SU-DHL-6 (cell line): Measurements from ENCODE around the gene TCF20.

Source experiments
- H2AFZ ChIP-seq: fragments of 200-600 bp; sonication (generic); 2 replicates; pipeline ENCODE4 v1.6.1; 2014; ENCODE audit warnings: low read depth, mild to moderate bottlenecking, moderate library complexity, mixed read lengths, antibody characterized with exemption, low read length; ENCODE audit not compliant: severe bottlenecking
- H3F3A ChIP-seq: fragments of 200-600 bp; shearing (Covaris generic); 2 replicates; pipeline ENCODE4 v1.6.0; 2016; ENCODE audit warnings: antibody characterized with exemption, mild to moderate bottlenecking; ENCODE audit not compliant: insufficient read depth
- H3K27ac ChIP-seq: fragments of 200-600 bp; sonication (generic); 2 replicates; pipeline ENCODE4 v1.5.1; 2016; ENCODE audit warnings: low read depth, mild to moderate bottlenecking, low read length, moderate library complexity, mixed read lengths
- H3K27me3 ChIP-seq: fragments of 200-600 bp; sonication (generic), shearing (Covaris generic); 2 replicates; pipeline ENCODE4 v1.6.0; 2014; ENCODE audit warnings: mild to moderate bottlenecking, low read length
- H3K36me3 ChIP-seq: fragments of 200-600 bp; sonication (generic); 2 replicates; pipeline ENCODE4 v1.6.1; 2014; ENCODE audit warnings: mild to moderate bottlenecking, low read length, mixed read lengths
- H3K4me2 ChIP-seq: fragments of 300-600, 200-600 bp; shearing (Covaris generic), sonication (generic); 2 replicates; pipeline ENCODE4 v1.6.0; 2014; ENCODE audit warnings: low read length, low read depth, mild to moderate bottlenecking; ENCODE audit not compliant: poor library complexity, severe bottlenecking
- H3K4me3 ChIP-seq: fragments of 200-600 bp; sonication (generic); 2 replicates; pipeline ENCODE4 v1.5.1; 2014; ENCODE audit warnings: antibody characterized with exemption, low read length, mild to moderate bottlenecking, mixed read lengths; ENCODE audit not compliant: insufficient read depth, poor library complexity, severe bottlenecking
- H3K79me2 ChIP-seq: fragments of 200-600 bp; sonication (generic); 2 replicates; pipeline ENCODE4 v1.6.1; 2014; ENCODE audit warnings: mild to moderate bottlenecking, low read length, moderate library complexity; ENCODE audit not compliant: insufficient read depth
- H3K9ac ChIP-seq: fragments of 200-600 bp; sonication (generic); 2 replicates; pipeline ENCODE4 v1.7.0; 2014; ENCODE audit warnings: mild to moderate bottlenecking, low read length
- H3K9me2 ChIP-seq: fragments of 200-600 bp; sonication (generic); replicated peaks from 2 replicates; pipeline ENCODE4 v1.6.1; 2014; ENCODE audit warnings: low read length; ENCODE audit not compliant: insufficient read depth
- H3K9me3 ChIP-seq: fragments of 200-600 bp; sonication (generic); 2 replicates; pipeline ENCODE4 v1.6.1; 2014; ENCODE audit warnings: low read length, mixed read lengths; ENCODE audit not compliant: insufficient read depth
- H4K20me1 ChIP-seq: fragments of 200-600 bp; sonication (generic); 2 replicates; pipeline ENCODE4 v1.6.1; 2014; ENCODE audit warnings: low read depth, mild to moderate bottlenecking, antibody characterized with exemption, low read length, moderate library complexity, mixed read lengths
- EZH2phosphoT487 ChIP-seq: fragments of 200-600 bp; sonication (generic), shearing (Covaris generic); conservative IDR thresholded peaks from 2 replicates; pipeline ENCODE4 v1.6.1; 2018; ENCODE audit warnings: mild to moderate bottlenecking, antibody characterized with exemption, low read length, moderate library complexity, mixed read lengths
- TF ChIP-seq, protein P1 (sequence below): fragments of 200-600 bp; sonication (generic); IDR thresholded peaks from one replicate; pipeline ENCODE4 v1.5.1; 2017; ENCODE audit warnings: antibody characterized with exemption, mild to moderate bottlenecking, low read length, moderate library complexity; ENCODE audit not compliant: insufficient read depth, poor library complexity, severe bottlenecking

The TCF20 gene

DNA sequence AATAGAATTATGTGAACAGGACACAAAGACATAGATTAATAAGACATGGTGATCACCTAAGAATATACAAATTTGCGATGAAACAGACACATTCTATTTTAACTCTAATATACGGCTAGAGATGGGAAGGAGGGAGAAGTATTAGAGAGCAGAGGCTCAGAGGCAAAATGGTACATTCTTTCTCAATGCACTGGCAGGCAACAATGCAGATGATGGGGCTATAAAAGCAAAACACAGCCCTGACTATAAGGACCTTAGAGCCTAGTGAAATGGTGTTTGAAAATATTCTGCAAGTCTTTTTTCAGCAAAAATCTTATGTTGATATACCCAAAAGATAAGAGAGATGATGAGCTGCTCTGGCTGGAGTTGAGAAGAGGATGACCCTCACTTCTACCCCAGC lies 13.1 kb downstream of the TCF20 start:
- no peaks in the 10 kb centered on the region for H3K9me3 ChIP-seq
- H3K27ac ChIP-seq: no peak overlapping the region
- H3K27me3 ChIP-seq: no peaks in the 10 kb centered on the region
- peaks cover 98% of the 10 kb centered on the region for H3K79me2 ChIP-seq
- no peaks in the 10 kb centered on the region for H3K36me3 ChIP-seq
- peaks cover 20% of the 10 kb centered on the region for H4K20me1 ChIP-seq
- H3K9ac ChIP-seq: no peak overlapping the region
- H3K4me3 ChIP-seq: no peak overlapping the region
- H2AFZ ChIP-seq: no peak overlapping the region
- H3K4me2 ChIP-seq: no peak overlapping the region
- H3F3A ChIP-seq: no peaks in the 10 kb centered on the region
- H3K9me2 ChIP-seq: no peaks in the 10 kb centered on the region
- no peak for TF ChIP-seq EZH2phosphoT487
- TF ChIP-seq, protein P1, sequence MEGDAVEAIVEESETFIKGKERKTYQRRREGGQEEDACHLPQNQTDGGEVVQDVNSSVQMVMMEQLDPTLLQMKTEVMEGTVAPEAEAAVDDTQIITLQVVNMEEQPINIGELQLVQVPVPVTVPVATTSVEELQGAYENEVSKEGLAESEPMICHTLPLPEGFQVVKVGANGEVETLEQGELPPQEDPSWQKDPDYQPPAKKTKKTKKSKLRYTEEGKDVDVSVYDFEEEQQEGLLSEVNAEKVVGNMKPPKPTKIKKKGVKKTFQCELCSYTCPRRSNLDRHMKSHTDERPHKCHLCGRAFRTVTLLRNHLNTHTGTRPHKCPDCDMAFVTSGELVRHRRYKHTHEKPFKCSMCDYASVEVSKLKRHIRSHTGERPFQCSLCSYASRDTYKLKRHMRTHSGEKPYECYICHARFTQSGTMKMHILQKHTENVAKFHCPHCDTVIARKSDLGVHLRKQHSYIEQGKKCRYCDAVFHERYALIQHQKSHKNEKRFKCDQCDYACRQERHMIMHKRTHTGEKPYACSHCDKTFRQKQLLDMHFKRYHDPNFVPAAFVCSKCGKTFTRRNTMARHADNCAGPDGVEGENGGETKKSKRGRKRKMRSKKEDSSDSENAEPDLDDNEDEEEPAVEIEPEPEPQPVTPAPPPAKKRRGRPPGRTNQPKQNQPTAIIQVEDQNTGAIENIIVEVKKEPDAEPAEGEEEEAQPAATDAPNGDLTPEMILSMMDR: no peak

GRCh38 chr22:42256930-42257329 lies 13.5 kb downstream of the TCF20 start:
- Histone ChIP-seq H3F3A (no peaks in the 10 kb centered on the region), H4K20me1 (peaks cover 20% of the 10 kb centered on the region), H3K27me3 (no peaks in the 10 kb centered on the region), H3K9me2 (no peaks in the 10 kb centered on the region), H3K4me2 (no peak overlapping the region), H3K27ac (no peak overlapping the region), H3K9ac (no peak overlapping the region), H3K9me3 (no peaks in the 10 kb centered on the region), H3K4me3 (no peak overlapping the region), H3K79me2 (peaks cover 98% of the 10 kb centered on the region), H3K36me3 (no peaks in the 10 kb centered on the region), H2AFZ (no peak overlapping the region)
- no peak for TF ChIP-seq EZH2phosphoT487
- TF ChIP-seq, protein P1: no peak

- no peak overlapping the region for H2AFZ ChIP-seq
- H3K9ac ChIP-seq: no peak overlapping the region
- no peak for TF ChIP-seq EZH2phosphoT487
- TF ChIP-seq, protein P1: no peak
- no peaks in the 10 kb centered on the region for H3K9me2 ChIP-seq
- no peaks in the 10 kb centered on the region for H3K36me3 ChIP-seq
- peaks cover 97% of the 10 kb centered on the region for H3K79me2 ChIP-seq
- no peak overlapping the region for H3K4me3 ChIP-seq
- H3K9me3 ChIP-seq: no peaks in the 10 kb centered on the region
- H3F3A ChIP-seq: no peaks in the 10 kb centered on the region
- no peak overlapping the region for H3K4me2 ChIP-seq
- no peaks in the 10 kb centered on the region for H3K27me3 ChIP-seq
- H3K27ac ChIP-seq: no peak overlapping the region
- H4K20me1 ChIP-seq: peaks cover 19% of the 10 kb centered on the region
These were observed 14.2 kb downstream of the TCF20 start for GRCh38 chr22:42256220-42256619.
